ENCODE data around the gene CD7.

Gene CD7

GRCh38 chr17:82277851-82278250, 39.6 kb downstream of the CD7 start:
- TF ChIP-seq CSDC2 (CRISPR knock-in tag; IDR thresholded peaks at IDR 0.05) (no peak), ZNF565 (CRISPR knock-in tag; conservative IDR thresholded peaks at IDR 0.05; ENCODE audit: low read depth) (no peak), ESRRG (CRISPR knock-in tag; IDR thresholded peaks at IDR 0.05) (no peak), GLIS3 (CRISPR knock-in tag; IDR thresholded peaks at IDR 0.05) (no peak), OSR1 (CRISPR knock-in tag; IDR thresholded peaks at IDR 0.05) (no peak), SNAI2 (CRISPR knock-in tag; IDR thresholded peaks at IDR 0.05) (no peak), CREB5 (CRISPR knock-in tag; IDR thresholded peaks at IDR 0.05; ENCODE audit: low read depth) (no peak), RARB (CRISPR knock-in tag; IDR thresholded peaks at IDR 0.05) (no peak), TOX (CRISPR knock-in tag; IDR thresholded peaks at IDR 0.05; ENCODE audit: borderline replicate concordance) (no peak), ARNTL (CRISPR knock-in tag; IDR thresholded peaks at IDR 0.05; ENCODE audit: borderline replicate concordance, low read depth) (no peak), ZNF70 (CRISPR knock-in tag; IDR thresholded peaks at IDR 0.05) (no peak), CSRNP3 (CRISPR knock-in tag; IDR thresholded peaks at IDR 0.05) (no peak), ZFP3 (CRISPR knock-in tag; IDR thresholded peaks at IDR 0.05) (no peak), ISL1 (CRISPR knock-in tag; IDR thresholded peaks at IDR 0.05) (no peak), PATZ1 (CRISPR knock-in tag; IDR thresholded peaks at IDR 0.05; ENCODE audit: borderline replicate concordance) (no peak), BACH2 (CRISPR knock-in tag; IDR thresholded peaks at IDR 0.05; ENCODE audit: borderline replicate concordance) (no peak)
- ATAC-seq, result no peak

- no peak for ATAC-seq
- TF ChIP-seq TCF4 (CRISPR knock-in tag; IDR thresholded peaks at IDR 0.05; ENCODE audit: borderline replicate concordance) (no peak), POU6F1 (CRISPR knock-in tag; IDR thresholded peaks at IDR 0.05; ENCODE audit: borderline replicate concordance, low read depth) (no peak), TOX (CRISPR knock-in tag; IDR thresholded peaks at IDR 0.05; ENCODE audit: borderline replicate concordance) (no peak), SNAI2 (CRISPR knock-in tag; IDR thresholded peaks at IDR 0.05) (no peak), OSR1 (CRISPR knock-in tag; IDR thresholded peaks at IDR 0.05) (no peak), ZC3H10 (CRISPR knock-in tag; IDR thresholded peaks at IDR 0.05) (no peak)
Measured at GRCh38 chr17:82276938-82277337, 40.5 kb downstream of the CD7 start.

- no peak for ATAC-seq
- no peak for TF ChIP-seq ZC3H10 (CRISPR knock-in tag; IDR thresholded peaks at IDR 0.05)
Measured at GRCh38 chr17:82275326-82275725, 42.1 kb downstream of the CD7 start.

GRCh38 chr17:82274134-82275020, 43.0 kb downstream of the CD7 start:
- no peak for TF ChIP-seq OSR1 (CRISPR knock-in tag; IDR thresholded peaks at IDR 0.05)
- no peak for TF ChIP-seq ZC3H10 (CRISPR knock-in tag; IDR thresholded peaks at IDR 0.05)
- TF ChIP-seq TCF4 (CRISPR knock-in tag; IDR thresholded peaks at IDR 0.05; ENCODE audit: borderline replicate concordance), result no peak
- TF ChIP-seq CSDC2 (CRISPR knock-in tag; IDR thresholded peaks at IDR 0.05), result no peak
- no peak for TF ChIP-seq ARNTL (CRISPR knock-in tag; IDR thresholded peaks at IDR 0.05; ENCODE audit: borderline replicate concordance, low read depth)
- TF ChIP-seq CSRNP3 (CRISPR knock-in tag; IDR thresholded peaks at IDR 0.05), result no peak
- TF ChIP-seq ZNF8 (CRISPR knock-in tag; IDR thresholded peaks at IDR 0.05), result no peak
- TF ChIP-seq TOX (CRISPR knock-in tag; IDR thresholded peaks at IDR 0.05; ENCODE audit: borderline replicate concordance), result no peak
- TF ChIP-seq SNAI2 (CRISPR knock-in tag; IDR thresholded peaks at IDR 0.05), result no peak
- TF ChIP-seq ZNF70 (CRISPR knock-in tag; IDR thresholded peaks at IDR 0.05), result no peak
- no peak for TF ChIP-seq ZFP30 (CRISPR knock-in tag; IDR thresholded peaks at IDR 0.05)
- TF ChIP-seq RARB (CRISPR knock-in tag; IDR thresholded peaks at IDR 0.05), result no peak
- TF ChIP-seq ISL1 (CRISPR knock-in tag; IDR thresholded peaks at IDR 0.05), result no peak
- TF ChIP-seq PPARA (CRISPR knock-in tag; IDR thresholded peaks at IDR 0.05; ENCODE audit: borderline replicate concordance), result no peak
- ATAC-seq, result no peak
